HUES6 (cell line): ENCODE data around the gene SNAPC2.
A peak's percentile ranks its signal among the peaks of the same experiment; 100 is the strongest.
"Not testable (repeated sequence)": the region's sequence is repeated elsewhere in the genome, so short reads cannot be mapped to it uniquely, and the experiment has no call there.

Experiments
- H3K27ac ChIP-seq: 2 replicates; pipeline ENCODE4 v1.7.0; 2013; ENCODE audit warnings: low read depth, mild to moderate bottlenecking, low read length, inconsistent platforms
- H3K27me3 ChIP-seq: 2 replicates; pipeline ENCODE4 v1.6.1; 2013; ENCODE audit warnings: low read length; ENCODE audit not compliant: control insufficient read depth, insufficient read depth
- H3K36me3 ChIP-seq: 2 replicates; pipeline ENCODE4 v1.6.1; 2013; ENCODE audit warnings: low read length; ENCODE audit not compliant: control insufficient read depth, insufficient read depth
- H3K4me1 ChIP-seq: 2 replicates; pipeline ENCODE4 v1.6.1; 2013; ENCODE audit warnings: low read length; ENCODE audit not compliant: control insufficient read depth, insufficient read depth
- H3K4me3 ChIP-seq: 2 replicates; pipeline ENCODE4 v1.5.1; 2013; ENCODE audit warnings: low read depth, low read length
- H3K9ac ChIP-seq: one replicate; pipeline ENCODE4 v1.6.1; 2013; ENCODE audit warnings: mild to moderate bottlenecking, low read length
- H3K9me3 ChIP-seq: 2 replicates; pipeline ENCODE4 v1.6.1; 2013; ENCODE audit warnings: low read depth, low read length; ENCODE audit not compliant: control insufficient read depth, insufficient read depth

SNAPC2 gene

GRCh38 chr19:7924651-7925170, 4.6 kb downstream of the SNAPC2 start:
- peak overlapping the region; percentile 28; the same call in 1 of the 2 replicates for H3K4me3 ChIP-seq

GRCh38 chr19:7925171-7925851, 5.2 kb downstream of the SNAPC2 start:
- H3K36me3 ChIP-seq = peaks cover 11% of the 10 kb centered on the region
- no peaks in the 10 kb centered on the region for H3K9me3 ChIP-seq
- no peak overlapping the region for H3K27ac ChIP-seq
- H3K4me3 ChIP-seq = peak overlapping the region; percentile 56
- peaks cover 11% of the 10 kb centered on the region; the same call in 1 of the 2 replicates for H3K4me1 ChIP-seq
- H3K27me3 ChIP-seq = no peaks in the 10 kb centered on the region
- H3K9ac ChIP-seq = no peak overlapping the region

More at GRCh38 chr19:7924651-7925170, 4.6 kb downstream of the SNAPC2 start:
- peaks cover 14% of the 10 kb centered on the region; the same call in 1 of the 2 replicates for H3K4me1 ChIP-seq
- peaks cover 7% of the 10 kb centered on the region for H3K36me3 ChIP-seq
- no peak overlapping the region for H3K9ac ChIP-seq
- H3K27me3 ChIP-seq = no peaks in the 10 kb centered on the region
- no peaks in the 10 kb centered on the region for H3K9me3 ChIP-seq
- no peak overlapping the region for H3K27ac ChIP-seq

GRCh38 chr19:7926021-7926726, 6.0 kb downstream of the SNAPC2 start, which contains the start of gene CTXN1:
Gene CTXN1, minus strand, starts transcription at chr19:7926135. Its CDS starts 597 bp downstream, at chr19:7925538.
- Histone ChIP-seq H3K9ac (peak within 1 kb of the TSS; percentile 34), H3K9me3 (no peaks in the 10 kb centered on the region), H3K4me3 (peak within 1 kb of the TSS; percentile 56), H3K4me1 (peaks cover 8% of the 10 kb centered on the region; the same call in 1 of the 2 replicates), H3K27ac (no peak within 1 kb of the TSS), H3K27me3 (no peaks in the 10 kb centered on the region), H3K36me3 (peaks cover 20% of the 10 kb centered on the region)

- Histone ChIP-seq H3K4me3 (no peak overlapping the region), H3K36me3 (peaks cover 28% of the 10 kb centered on the region), H3K9ac (peak overlapping the region; percentile 9), H3K27me3 (no peaks in the 10 kb centered on the region), H3K27ac (no peak overlapping the region), H3K4me1 (peaks cover 6% of the 10 kb centered on the region; the same call in 1 of the 2 replicates), H3K9me3 (no peaks in the 10 kb centered on the region)
Observed at GRCh38 chr19:7926727-7927604, 6.8 kb downstream of the SNAPC2 start.

- H3K27ac ChIP-seq = no peak overlapping the region
- no peaks in the 10 kb centered on the region for H3K27me3 ChIP-seq
- H3K9me3 ChIP-seq = no peaks in the 10 kb centered on the region
- peak overlapping the region; percentile 9 for H3K9ac ChIP-seq
- peaks cover 31% of the 10 kb centered on the region for H3K36me3 ChIP-seq
- peaks cover 6% of the 10 kb centered on the region; the same call in 1 of the 2 replicates for H3K4me1 ChIP-seq
- H3K4me3 ChIP-seq = no peak overlapping the region
Observed at GRCh38 chr19:7927605-7928333, 7.6 kb downstream of the SNAPC2 start.

- Histone ChIP-seq H3K36me3 (peaks cover 36% of the 10 kb centered on the region), H3K4me3 (no peak overlapping the region), H3K27ac (no peak overlapping the region), H3K9ac (no peak overlapping the region), H3K9me3 (no peaks in the 10 kb centered on the region), H3K4me1 (peaks cover 6% of the 10 kb centered on the region; the same call in 1 of the 2 replicates), H3K27me3 (no peaks in the 10 kb centered on the region)
Observed at GRCh38 chr19:7928334-7928706, 8.2 kb downstream of the SNAPC2 start.

GRCh38 chr19:7928741-7929701, 8.9 kb downstream of the SNAPC2 start:
- no peaks in the 10 kb centered on the region for H3K9me3 ChIP-seq
- H3K27me3 ChIP-seq = no peaks in the 10 kb centered on the region
- peaks cover 43% of the 10 kb centered on the region for H3K36me3 ChIP-seq
- H3K27ac ChIP-seq = no peak overlapping the region
- H3K4me1 ChIP-seq = peaks cover 6% of the 10 kb centered on the region; the same call in 1 of the 2 replicates
- H3K9ac ChIP-seq = no peak overlapping the region
- H3K4me3 ChIP-seq = no peak overlapping the region

- H3K36me3 ChIP-seq = peaks cover 53% of the 10 kb centered on the region
- not testable (repeated sequence) for H3K4me1 ChIP-seq, H3K27ac ChIP-seq, H3K9me3 ChIP-seq, H3K27me3 ChIP-seq, H3K9ac ChIP-seq, H3K4me3 ChIP-seq
Observed at GRCh38 chr19:7930030-7930429, 9.9 kb downstream of the SNAPC2 start.

GRCh38 chr19:7930765-7931164, 10.6 kb downstream of the SNAPC2 start:
- Histone ChIP-seq H3K36me3 (peaks cover 61% of the 10 kb centered on the region), H3K9ac (no peak overlapping the region), H3K27me3 (no peaks in the 10 kb centered on the region), H3K4me1 (peaks cover 3% of the 10 kb centered on the region; the same call in 1 of the 2 replicates), H3K9me3 (no peaks in the 10 kb centered on the region), H3K4me3 (no peak overlapping the region), H3K27ac (no peak overlapping the region)
